Colonic mucosa (tissue), 4 donors: ENCODE measurements around the gene GIGYF2. TPM values are rescaled to one million over a fixed set of nuclear protein-coding genes. Genes with fewer than 3 reads are reported as not detected.
"Not testable (repeated sequence)": the region's sequence is repeated elsewhere in the genome, so short reads cannot be mapped to it uniquely, and the experiment has no call there.

ENCODE experiments used
- DNase-seq: peaks from one replicate; pipeline ENCODE4 v3.0.0-alpha.2; 2020
- H3K27ac ChIP-seq: fragments of 200-600 bp; one replicate; pipeline ENCODE4 v1.8.0; 2021
- H3K27me3 ChIP-seq: fragments of 200-600 bp; one replicate; pipeline ENCODE4 v1.8.0; 2021
- H3K36me3 ChIP-seq: fragments of 200-600 bp; one replicate; pipeline ENCODE4 v1.8.0; 2021
- H3K4me1 ChIP-seq: fragments of 200-600 bp; one replicate; pipeline ENCODE4 v1.8.0; 2021; ENCODE audit warnings: mild to moderate bottlenecking
- H3K4me3 ChIP-seq: fragments of 200-600 bp; one replicate; pipeline ENCODE4 v1.8.0; 2021
- H3K9ac ChIP-seq, 2 donors: one replicate each; pipeline ENCODE4 v1.7.0; 2013; ENCODE audit warnings: control low read depth in 2 of 2, low read depth in 2 of 2, low read length in 2 of 2
- H3K9me3 ChIP-seq: fragments of 200-600 bp; one replicate; pipeline ENCODE4 v1.8.0; 2021
- CTCF ChIP-seq: fragments of 200-600 bp; IDR thresholded peaks from one replicate; pipeline ENCODE4 v1.8.0; 2022; ENCODE audit warnings: antibody characterized with exemption, mild to moderate bottlenecking
- intact Hi-C: fragments of 100-400 bp; cut with DNase I; formaldehyde crosslinking; loops from one replicate; pipeline ENCODE4 v1.14.1; 2022
- total RNA-seq, 2 donors: library from RNA; stranded (reverse); fragmentation: NEBNext Ultra II Directional in 1 of 2; extraction: Animal tissue kit (Norgen Biotek cat#: 25700) in 1 of 2; gene quantifications; one replicate each; pipeline ENCODE4 v1.2.1, GENCODE V29; 2021
- donor health status: healthy.
- donor health status: DM: no; HTN: no; CAD: no.
- donor health status: DM: no; HTN: no; CAD: no.

Gene GIGYF2
- total RNA-seq, 2 donors from 2014 or later: 48.8 to 49.3 TPM

GRCh38 chr2:232850039-232850438, 152.9 kb downstream of the GIGYF2 start:
- TF ChIP-seq CTCF: no peak

GRCh38 chr2:232852081-232852480, 154.9 kb downstream of the GIGYF2 start:
- H3K9me3 ChIP-seq, H3K36me3 ChIP-seq, H3K9ac ChIP-seq, H3K4me1 ChIP-seq, H3K27me3 ChIP-seq, H3K27ac ChIP-seq, H3K4me3 ChIP-seq, DNase-seq: not testable (repeated sequence)
- intact Hi-C loops: loop anchor here (5.0 kb wide), 2 partner anchors 180 to 205 kb away; partner anchors contain the start of gene NEU2

More at GRCh38 chr2:232850039-232850438, 152.9 kb downstream of the GIGYF2 start:
- Histone ChIP-seq H3K4me1 (no peaks in the 10 kb centered on the region), H3K9ac (no peak overlapping the region), H3K27ac (no peak overlapping the region), H3K9me3 (no peaks in the 10 kb centered on the region), H3K4me3 (no peak overlapping the region), H3K27me3 (no peaks in the 10 kb centered on the region), H3K36me3 (peaks cover under 1% of the 10 kb centered on the region)
- DNase-seq: no peak
- intact Hi-C loops: loop anchor here (5.0 kb wide), 2 partner anchors 182 to 207 kb away; partner anchors contain the start of gene NEU2

GRCh38 chr2:232852676-232853075, 155.5 kb downstream of the GIGYF2 start:
- TF ChIP-seq CTCF: no peak
- H3K27me3 ChIP-seq: no peaks in the 10 kb centered on the region
- intact Hi-C loops: loop anchor here (5.0 kb wide), 2 partner anchors 180 to 205 kb away; partner anchors contain the start of gene NEU2
- H3K4me1 ChIP-seq: no peaks in the 10 kb centered on the region
- no peak overlapping the region for H3K4me3 ChIP-seq
- no peak overlapping the region for H3K9ac ChIP-seq
- DNase-seq: no peak
- H3K9me3 ChIP-seq: no peaks in the 10 kb centered on the region
- no peak overlapping the region for H3K27ac ChIP-seq
- H3K36me3 ChIP-seq: no peaks in the 10 kb centered on the region

- H3K27ac ChIP-seq: no peak overlapping the region
- H3K36me3 ChIP-seq: no peaks in the 10 kb centered on the region
- TF ChIP-seq CTCF: no peak
- H3K27me3 ChIP-seq: no peaks in the 10 kb centered on the region
- H3K4me1 ChIP-seq: no peaks in the 10 kb centered on the region
- intact Hi-C loops: loop anchor here (5.0 kb wide), 2 partner anchors 178 to 203 kb away; partner anchors contain the start of gene NEU2
- no peak overlapping the region for H3K4me3 ChIP-seq
- no peaks in the 10 kb centered on the region for H3K9me3 ChIP-seq
- DNase-seq: peak; percentile 64
- no peak overlapping the region for H3K9ac ChIP-seq
Measured at GRCh38 chr2:232854082-232854481, 157.0 kb downstream of the GIGYF2 start.

GRCh38 chr2:232857158-232857563, 160.0 kb downstream of the GIGYF2 start:
- intact Hi-C loops: no loop called here
- no peak overlapping the region for H3K27ac ChIP-seq
- no peaks in the 10 kb centered on the region for H3K36me3 ChIP-seq

More at GRCh38 chr2:232857158-232857563, 160.0 kb downstream of the GIGYF2 start:
- TF ChIP-seq CTCF: no peak
- Histone ChIP-seq H3K9me3 (no peaks in the 10 kb centered on the region), H3K4me3 (no peak overlapping the region), H3K4me1 (no peaks in the 10 kb centered on the region), H3K9ac (peak overlapping the region in 1 of 2 donors; percentile 4), H3K27me3 (no peaks in the 10 kb centered on the region)
- no peak for DNase-seq
